PFSK-1 (cell line): ENCODE data around the gene KRTAP4-4.

Experiments used
- POLR2AphosphoS5 ChIP-seq: IDR thresholded peaks from 2 replicates; pipeline ENCODE4 v1.6.1; 2012; ENCODE audit warnings: low read depth, mild to moderate bottlenecking, control low read depth, low read length, moderate library complexity
- TF ChIP-seq, protein P1 (sequence below), 2 experiments: IDR thresholded peaks; 2 replicates each; pipeline versions ENCODE4 v1.6.1 to v1.8.0; 2011 to 2012; ENCODE audit warnings: low read depth in 2 of 2, low read length in 2 of 2, control low read depth in 1 of 2, inconsistent platforms in 1 of 2, mild to moderate bottlenecking in 1 of 2, moderate library complexity in 1 of 2; ENCODE audit not compliant: insufficient read depth in 1 of 2

GRCh38 chr17:41111151-41111885 is 49.2 kb downstream of the KRTAP4-4 start:
- TF ChIP-seq POLR2AphosphoS5 = no peak
- TF ChIP-seq, protein P1, sequence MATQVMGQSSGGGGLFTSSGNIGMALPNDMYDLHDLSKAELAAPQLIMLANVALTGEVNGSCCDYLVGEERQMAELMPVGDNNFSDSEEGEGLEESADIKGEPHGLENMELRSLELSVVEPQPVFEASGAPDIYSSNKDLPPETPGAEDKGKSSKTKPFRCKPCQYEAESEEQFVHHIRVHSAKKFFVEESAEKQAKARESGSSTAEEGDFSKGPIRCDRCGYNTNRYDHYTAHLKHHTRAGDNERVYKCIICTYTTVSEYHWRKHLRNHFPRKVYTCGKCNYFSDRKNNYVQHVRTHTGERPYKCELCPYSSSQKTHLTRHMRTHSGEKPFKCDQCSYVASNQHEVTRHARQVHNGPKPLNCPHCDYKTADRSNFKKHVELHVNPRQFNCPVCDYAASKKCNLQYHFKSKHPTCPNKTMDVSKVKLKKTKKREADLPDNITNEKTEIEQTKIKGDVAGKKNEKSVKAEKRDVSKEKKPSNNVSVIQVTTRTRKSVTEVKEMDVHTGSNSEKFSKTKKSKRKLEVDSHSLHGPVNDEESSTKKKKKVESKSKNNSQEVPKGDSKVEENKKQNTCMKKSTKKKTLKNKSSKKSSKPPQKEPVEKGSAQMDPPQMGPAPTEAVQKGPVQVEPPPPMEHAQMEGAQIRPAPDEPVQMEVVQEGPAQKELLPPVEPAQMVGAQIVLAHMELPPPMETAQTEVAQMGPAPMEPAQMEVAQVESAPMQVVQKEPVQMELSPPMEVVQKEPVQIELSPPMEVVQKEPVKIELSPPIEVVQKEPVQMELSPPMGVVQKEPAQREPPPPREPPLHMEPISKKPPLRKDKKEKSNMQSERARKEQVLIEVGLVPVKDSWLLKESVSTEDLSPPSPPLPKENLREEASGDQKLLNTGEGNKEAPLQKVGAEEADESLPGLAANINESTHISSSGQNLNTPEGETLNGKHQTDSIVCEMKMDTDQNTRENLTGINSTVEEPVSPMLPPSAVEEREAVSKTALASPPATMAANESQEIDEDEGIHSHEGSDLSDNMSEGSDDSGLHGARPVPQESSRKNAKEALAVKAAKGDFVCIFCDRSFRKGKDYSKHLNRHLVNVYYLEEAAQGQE (IDR thresholded peaks at IDR 0.05; ENCODE audit: insufficient read depth in 1 of 2, low read depth in 2 of 2, low read length in 2 of 2) = no peak
